Activated naive CD4-positive, alpha-beta T cell treated with anti-CD3 and anti-CD28 coated beads, Interleukin-2, amount 50 U/mL, for 16 hours (primary cell): ENCODE results near the gene APOC3.
A peak's percentile ranks its signal among the peaks of the same experiment; 100 is the strongest.
"Not testable (repeated sequence)": the region's sequence is repeated elsewhere in the genome, so short reads cannot be mapped to it uniquely, and the experiment has no call there.

ENCODE experiments used
- DNase-seq: peaks from one replicate; pipeline ENCODE4 v3.0.0-alpha.2; 2020

APOC3 gene

GRCh38 chr11:116829525-116830183 is at the start of gene APOC3:
Gene APOC3 (plus strand): TSS chr11:116829907. CDS start chr11:116830583, 676 bp downstream.
- DNase-seq, result no peak

- no peak for DNase-seq
Measured at GRCh38 chr11:116782728-116783127, 47.0 kb upstream of the APOC3 start.

- DNase-seq, result no peak
Measured at GRCh38 chr11:116786326-116786725, 43.4 kb upstream of the APOC3 start.

GRCh38 chr11:116786966-116787365 is 42.7 kb upstream of the APOC3 start:
- no peak for DNase-seq

- DNase-seq, result no peak
Measured at GRCh38 chr11:116787436-116787785, 42.3 kb upstream of the APOC3 start.

- DNase-seq, result peak; percentile 82
Measured at GRCh38 chr11:116787786-116788486, 41.8 kb upstream of the APOC3 start, which contains the start of gene ZPR1. Gene ZPR1 (minus strand): TSS chr11:116788023. CDS start chr11:116787990, 33 bp downstream.

- DNase-seq, result no peak
Measured at GRCh38 chr11:116788534-116788933, 41.2 kb upstream of the APOC3 start.

- no peak for DNase-seq
Measured at GRCh38 chr11:116788975-116789374, 40.7 kb upstream of the APOC3 start.

- no peak for DNase-seq
Measured at GRCh38 chr11:116790167-116791001, 39.3 kb upstream of the APOC3 start.

- peak; percentile 75 for DNase-seq
Measured at GRCh38 chr11:116791002-116791812, 38.5 kb upstream of the APOC3 start.

GRCh38 chr11:116791813-116792143 is 37.9 kb upstream of the APOC3 start, which contains the start of gene APOA5:
Gene APOA5 (minus strand): TSS chr11:116791879. CDS start chr11:116791860, 19 bp downstream.
- no peak for DNase-seq

GRCh38 chr11:116792144-116792868 is 37.4 kb upstream of the APOC3 start:
- DNase-seq, result no peak

- DNase-seq, result no peak
Measured at GRCh38 chr11:116792869-116793771, 36.6 kb upstream of the APOC3 start.

- DNase-seq, result no peak
Measured at GRCh38 chr11:116793772-116794097, 36.0 kb upstream of the APOC3 start.

- DNase-seq, result no peak
Measured at GRCh38 chr11:116794851-116795250, 34.9 kb upstream of the APOC3 start.

- DNase-seq, result no peak
Measured at GRCh38 chr11:116796548-116796947, 33.2 kb upstream of the APOC3 start.

GRCh38 chr11:116797816-116798215 is 31.9 kb upstream of the APOC3 start:
- DNase-seq, result no peak

GRCh38 chr11:116798368-116798767 is 31.3 kb upstream of the APOC3 start:
- no peak for DNase-seq

- DNase-seq, result no peak
Measured at GRCh38 chr11:116800610-116801009, 29.1 kb upstream of the APOC3 start.

GRCh38 chr11:116801662-116802061 is 28.0 kb upstream of the APOC3 start:
- DNase-seq, result not testable (repeated sequence)

GRCh38 chr11:116804001-116804400 is 25.7 kb upstream of the APOC3 start:
- DNase-seq, result no peak
